HTERT RPE-1 (cell line): Measurements from ENCODE around the gene ANXA7.
"Not testable (repeated sequence)": the region's sequence is repeated elsewhere in the genome, so short reads cannot be mapped to it uniquely, and the experiment has no call there.

Experiments used
- in situ Hi-C: fragments of 300-500 bp; cut with MboI; formaldehyde crosslinking; loops from 4 replicates; pipeline ENCODE4 v1.14.3; 2020; ENCODE audit warnings: low sequenced_read_pairs

ANXA7 gene

GRCh38 chr10:73344269-73344668 lies 69.6 kb downstream of the ANXA7 start:
- in situ Hi-C loops = no loop called here

GRCh38 chr10:73340121-73340520 lies 73.7 kb downstream of the ANXA7 start:
- in situ Hi-C loops = no loop called here

DNA sequence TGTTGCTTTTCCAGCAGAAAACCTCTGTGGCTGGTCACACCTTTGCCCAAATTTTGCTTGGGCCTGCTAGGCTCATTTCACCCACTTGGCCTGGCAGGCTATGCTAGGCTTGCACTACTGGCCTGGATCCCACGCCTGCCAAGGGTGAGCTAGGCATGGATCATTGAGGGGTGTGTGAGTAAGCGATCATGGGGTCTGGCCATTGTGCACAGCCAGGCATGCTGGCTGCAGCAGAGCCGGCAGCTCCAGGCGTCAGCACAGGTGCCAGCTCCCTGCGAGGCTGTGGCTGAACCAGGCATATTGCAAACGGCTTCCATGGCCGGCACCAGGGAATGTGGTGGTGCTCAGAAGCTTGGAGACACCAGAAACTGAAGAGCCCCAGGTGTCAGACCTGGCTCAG lies 74.4 kb downstream of the ANXA7 start:
- in situ Hi-C loops = no loop called here

GRCh38 chr10:73338801-73339368 lies 75.0 kb downstream of the ANXA7 start:
- in situ Hi-C loops = no loop called here

DNA sequence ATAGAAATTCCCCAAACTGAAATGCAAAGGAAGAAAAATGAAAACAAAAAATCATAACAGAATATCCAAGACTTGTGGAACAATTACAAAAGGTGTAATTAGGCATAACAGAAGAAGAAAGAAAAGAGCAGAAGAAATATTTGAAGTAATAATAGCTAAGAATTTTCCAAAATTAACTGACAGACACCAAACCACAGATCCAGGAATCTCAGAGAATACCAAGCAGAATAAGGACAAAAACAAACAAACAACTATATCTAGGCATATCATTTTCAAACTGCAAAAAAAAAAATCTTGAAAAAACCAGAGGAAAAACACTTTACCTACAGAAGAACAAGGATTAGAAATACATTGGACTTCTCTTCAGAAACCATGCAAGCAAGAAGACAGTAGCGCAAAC lies 80.7 kb downstream of the ANXA7 start:
- in situ Hi-C loops = no loop called here

GRCh38 chr10:73332379-73332778 lies 81.5 kb downstream of the ANXA7 start:
- in situ Hi-C loops = no loop called here

- in situ Hi-C loops = not testable (repeated sequence)
Observed at GRCh38 chr10:73328523-73328922, 85.3 kb downstream of the ANXA7 start.

DNA sequence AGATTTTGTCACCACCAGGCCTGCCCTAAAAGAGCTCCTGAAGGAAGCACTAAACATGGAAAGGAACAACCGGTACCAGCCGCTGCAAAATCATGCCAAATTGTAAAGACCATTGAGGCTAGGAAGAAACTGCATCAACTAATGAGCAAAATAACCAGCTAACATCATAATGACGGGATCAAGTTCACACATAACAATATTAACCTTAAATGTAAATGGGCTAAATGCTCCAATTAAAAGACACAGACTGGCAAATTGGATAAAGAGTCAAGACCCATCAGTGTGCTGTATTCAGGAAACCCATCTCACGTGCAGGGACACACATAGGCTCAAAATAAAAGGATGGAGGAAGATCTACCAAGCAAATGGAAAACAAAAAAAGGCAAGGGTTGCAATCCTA lies 88.6 kb downstream of the ANXA7 start:
- in situ Hi-C loops = not testable (repeated sequence)
